ENCODE measurements around the gene ATP2C1.
A peak's percentile ranks its signal among the peaks of the same experiment; 100 is the strongest.
"Not testable (repeated sequence)": the region's sequence is repeated elsewhere in the genome, so short reads cannot be mapped to it uniquely, and the experiment has no call there.

The ATP2C1 gene

GRCh38 chr3:130893376-130894129 is at the start of gene ATP2C1:
Gene ATP2C1, plus strand, starts transcription at chr3:130894084. Its CDS starts 686 bp downstream, at chr3:130894770.
- peak; percentile 91 for DNase-seq (ENCODE audit: low spot score)

- DNase-seq (ENCODE audit: low spot score) = no peak
Measured at GRCh38 chr3:130844462-130844861, 49.4 kb upstream of the ATP2C1 start.

- no peak for DNase-seq (ENCODE audit: low spot score)
Measured at GRCh38 chr3:130846181-130846580, 47.7 kb upstream of the ATP2C1 start.

GRCh38 chr3:130849091-130849552 is 44.8 kb upstream of the ATP2C1 start:
- no peak for DNase-seq (ENCODE audit: low spot score)

- peak; percentile 39 for DNase-seq (ENCODE audit: low spot score)
Measured at GRCh38 chr3:130850044-130850797, 43.7 kb upstream of the ATP2C1 start.

- no peak for DNase-seq (ENCODE audit: low spot score)
Measured at GRCh38 chr3:130850843-130851242, 43.0 kb upstream of the ATP2C1 start.

GRCh38 chr3:130851277-130851676 is 42.6 kb upstream of the ATP2C1 start:
- no peak for DNase-seq (ENCODE audit: low spot score)

GRCh38 chr3:130853581-130853980 is 40.3 kb upstream of the ATP2C1 start:
- DNase-seq (ENCODE audit: low spot score) = no peak

- DNase-seq (ENCODE audit: low spot score) = no peak
Measured at GRCh38 chr3:130854208-130854864, 39.5 kb upstream of the ATP2C1 start.

- DNase-seq (ENCODE audit: low spot score) = no peak
Measured at GRCh38 chr3:130857336-130858026, 36.4 kb upstream of the ATP2C1 start.

GRCh38 chr3:130862130-130862529 is 31.8 kb upstream of the ATP2C1 start:
- DNase-seq (ENCODE audit: low spot score) = not testable (repeated sequence)

- no peak for DNase-seq (ENCODE audit: low spot score)
Measured at GRCh38 chr3:130865489-130865888, 28.4 kb upstream of the ATP2C1 start.

GRCh38 chr3:130866327-130866726 is 27.6 kb upstream of the ATP2C1 start:
- no peak for DNase-seq (ENCODE audit: low spot score)

GRCh38 chr3:130870423-130870822 is 23.5 kb upstream of the ATP2C1 start:
- DNase-seq (ENCODE audit: low spot score) = no peak

- no peak for DNase-seq (ENCODE audit: low spot score)
Measured at GRCh38 chr3:130876594-130876993, 17.3 kb upstream of the ATP2C1 start.

GRCh38 chr3:130878464-130878863 is 15.4 kb upstream of the ATP2C1 start:
- no peak for DNase-seq (ENCODE audit: low spot score)

GRCh38 chr3:130889416-130889946 is 4.4 kb upstream of the ATP2C1 start:
- DNase-seq (ENCODE audit: low spot score) = no peak

GRCh38 chr3:130892759-130893375 is 1.0 kb upstream of the ATP2C1 start:
- peak; percentile 80 for DNase-seq (ENCODE audit: low spot score)

- peak; percentile 29 for DNase-seq (ENCODE audit: low spot score)
Measured at GRCh38 chr3:130894130-130894985, 474 bp downstream of the ATP2C1 start.

GRCh38 chr3:130894986-130895280 is 1.0 kb downstream of the ATP2C1 start:
- no peak for DNase-seq (ENCODE audit: low spot score)

Data from CD4-positive, alpha-beta T cell treated with Interleukin-15 for 4 hours (primary cell).